Adrenal gland (tissue), 5 donors: ENCODE measurements around the gene GLIS2.

Experiments
- POLR2A ChIP-seq, 2 donors: fragments of 450-650 bp; IDR thresholded peaks; one replicate each; pipeline ENCODE4 v1.6.1; 2017; ENCODE audit warnings: antibody characterized with exemption in 2 of 2, mild to moderate bottlenecking in 2 of 2, moderate library complexity in 1 of 2
- TF ChIP-seq, protein P1 (sequence below), 6 experiments: fragments of 450-650 bp in 4 of 6; fragments of 200-600 bp in 2 of 6; sonication (generic) in 1 of 6; IDR thresholded peaks; 1 replicate in 5 of 6; 2 replicates in 1 of 6; pipeline versions ENCODE4 v1.5.1 to v1.8.0; 2016 to 2021; ENCODE audit warnings: antibody characterized with exemption in 6 of 6, mild to moderate bottlenecking in 2 of 6, moderate library complexity in 1 of 6
- donor health status: DM: no; HTN: no; CAD: no.

DNA sequence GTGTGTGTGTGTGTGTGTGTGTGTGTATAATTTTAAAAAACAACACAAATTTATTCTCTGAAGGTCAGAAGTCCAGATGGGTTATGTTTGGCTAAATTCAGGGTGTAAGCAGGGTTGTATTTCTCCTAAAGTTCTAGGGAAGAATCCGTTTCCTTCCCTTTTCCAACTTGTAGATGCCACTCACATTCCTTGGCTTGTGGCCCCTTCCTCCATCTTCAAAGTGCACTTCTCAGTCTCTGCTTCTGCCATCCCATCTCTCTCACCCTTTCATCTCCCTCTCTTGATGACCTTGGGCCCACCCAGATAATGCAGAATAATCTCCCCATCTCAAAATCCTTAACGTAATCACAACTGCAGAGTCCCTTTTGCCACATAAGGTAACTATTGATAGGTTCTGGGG, 35.2 kb upstream of the GLIS2 start:
- TF ChIP-seq, protein P1, sequence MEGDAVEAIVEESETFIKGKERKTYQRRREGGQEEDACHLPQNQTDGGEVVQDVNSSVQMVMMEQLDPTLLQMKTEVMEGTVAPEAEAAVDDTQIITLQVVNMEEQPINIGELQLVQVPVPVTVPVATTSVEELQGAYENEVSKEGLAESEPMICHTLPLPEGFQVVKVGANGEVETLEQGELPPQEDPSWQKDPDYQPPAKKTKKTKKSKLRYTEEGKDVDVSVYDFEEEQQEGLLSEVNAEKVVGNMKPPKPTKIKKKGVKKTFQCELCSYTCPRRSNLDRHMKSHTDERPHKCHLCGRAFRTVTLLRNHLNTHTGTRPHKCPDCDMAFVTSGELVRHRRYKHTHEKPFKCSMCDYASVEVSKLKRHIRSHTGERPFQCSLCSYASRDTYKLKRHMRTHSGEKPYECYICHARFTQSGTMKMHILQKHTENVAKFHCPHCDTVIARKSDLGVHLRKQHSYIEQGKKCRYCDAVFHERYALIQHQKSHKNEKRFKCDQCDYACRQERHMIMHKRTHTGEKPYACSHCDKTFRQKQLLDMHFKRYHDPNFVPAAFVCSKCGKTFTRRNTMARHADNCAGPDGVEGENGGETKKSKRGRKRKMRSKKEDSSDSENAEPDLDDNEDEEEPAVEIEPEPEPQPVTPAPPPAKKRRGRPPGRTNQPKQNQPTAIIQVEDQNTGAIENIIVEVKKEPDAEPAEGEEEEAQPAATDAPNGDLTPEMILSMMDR (IDR thresholded peaks at IDR 0.05): no peak
- TF ChIP-seq POLR2A (IDR thresholded peaks at IDR 0.05): no peak
